HFF-Myc (cell line): ENCODE results near the gene GRIN1.
"Not testable (repeated sequence)": the region's sequence is repeated elsewhere in the genome, so short reads cannot be mapped to it uniquely, and the experiment has no call there.

Source experiments
- DNase-seq: peaks from one replicate; pipeline ENCODE4 v3.0.0-alpha.2; 2011; ENCODE audit warnings: low read depth; ENCODE audit errors: extremely low read depth
- H3K4me3 ChIP-seq: replicated peaks from 2 replicates; pipeline ENCODE4 v1.5.1; 2011; ENCODE audit warnings: low read depth, mild to moderate bottlenecking, control low read depth, low read length
- CTCF ChIP-seq: IDR thresholded peaks from 2 replicates; pipeline ENCODE4 v1.5.1; 2012; ENCODE audit warnings: mild to moderate bottlenecking, low read depth, low read length, control low read depth; ENCODE audit errors: missing control alignments

Gene GRIN1

GRCh38 chr9:137116728-137117127, 22.2 kb upstream of the GRIN1 start:
- no peak for TF ChIP-seq CTCF
- DNase-seq = no peak
- H3K4me3 ChIP-seq = no peak overlapping the region

GRCh38 chr9:137117269-137117731, 21.7 kb upstream of the GRIN1 start:
- no peak for DNase-seq
- no peak for TF ChIP-seq CTCF
- H3K4me3 ChIP-seq = no peak overlapping the region

- not testable (repeated sequence) for DNase-seq, H3K4me3 ChIP-seq
Observed at GRCh38 chr9:137118092-137118603, 20.8 kb upstream of the GRIN1 start.

GRCh38 chr9:137121927-137122795, 16.8 kb upstream of the GRIN1 start:
- not testable (repeated sequence) for DNase-seq, H3K4me3 ChIP-seq

- DNase-seq, H3K4me3 ChIP-seq: not testable (repeated sequence)
Observed at GRCh38 chr9:137122796-137123467, 16.0 kb upstream of the GRIN1 start.

- no peak for TF ChIP-seq CTCF
- H3K4me3 ChIP-seq = no peak overlapping the region
- no peak for DNase-seq
Observed at GRCh38 chr9:137123468-137123837, 15.5 kb upstream of the GRIN1 start.

GRCh38 chr9:137123952-137124462, 14.9 kb upstream of the GRIN1 start:
- not testable (repeated sequence) for H3K4me3 ChIP-seq, DNase-seq

GRCh38 chr9:137126786-137127185, 12.2 kb upstream of the GRIN1 start:
- TF ChIP-seq CTCF = no peak
- H3K4me3 ChIP-seq = no peak overlapping the region
- DNase-seq = no peak
